H9 (cell line): ENCODE data around the gene TNFAIP3. TPM values are rescaled to one million over a fixed set of nuclear protein-coding genes. Genes with fewer than 3 reads are reported as not detected.

ENCODE experiments used
- DNase-seq: peaks from one replicate; pipeline ENCODE4 v3.0.0-alpha.2; 2017
- H2AFZ ChIP-seq: one replicate; pipeline ENCODE4 v1.6.1; 2013; ENCODE audit warnings: mild to moderate bottlenecking, low read length, control low read depth, moderate library complexity
- H2AK5ac ChIP-seq: 2 replicates; pipeline ENCODE4 v1.6.1; 2013; ENCODE audit warnings: low read length, control low read depth, mixed read lengths; ENCODE audit not compliant: insufficient read length
- H2BK120ac ChIP-seq: one replicate; pipeline ENCODE4 v1.6.1; 2013; ENCODE audit warnings: low read depth, mild to moderate bottlenecking, low read length, control low read depth, inconsistent platforms; ENCODE audit not compliant: poor library complexity, severe bottlenecking
- H2BK12ac ChIP-seq: 2 replicates; pipeline ENCODE4 v1.6.1; 2013; ENCODE audit warnings: low read length, control low read depth, mixed read lengths, low read depth; ENCODE audit not compliant: insufficient read length
- H2BK15ac ChIP-seq: 2 replicates; pipeline ENCODE4 v1.6.1; 2013; ENCODE audit warnings: low read depth, low read length, control low read depth
- H2BK20ac ChIP-seq: one replicate; pipeline ENCODE4 v1.6.1; 2013; ENCODE audit warnings: low read depth, mild to moderate bottlenecking, low read length, control low read depth, inconsistent platforms; ENCODE audit not compliant: poor library complexity, severe bottlenecking
- H2BK5ac ChIP-seq: 2 replicates; pipeline ENCODE4 v1.6.1; 2013; ENCODE audit warnings: low read length, control low read depth, mixed read lengths; ENCODE audit not compliant: insufficient read length
- H3K14ac ChIP-seq: 2 replicates; pipeline ENCODE4 v1.6.1; 2013; ENCODE audit warnings: low read length, control low read depth; ENCODE audit not compliant: insufficient read depth
- H3K18ac ChIP-seq: 2 replicates; pipeline ENCODE4 v1.6.1; 2013; ENCODE audit warnings: low read depth, mild to moderate bottlenecking, mixed read lengths, low read length, control low read depth; ENCODE audit not compliant: insufficient read length
- H3K23ac ChIP-seq: 2 replicates; pipeline ENCODE4 v1.6.1; 2013; ENCODE audit warnings: low read length, control low read depth, mixed read lengths, low read depth; ENCODE audit not compliant: insufficient read length
- H3K23me2 ChIP-seq: 2 replicates; pipeline ENCODE4 v1.6.1; 2013; ENCODE audit warnings: low read depth, mild to moderate bottlenecking, mixed read lengths, low read length, control low read depth; ENCODE audit not compliant: insufficient read length, poor library complexity, severe bottlenecking
- H3K27ac ChIP-seq: 2 replicates; pipeline ENCODE4 v1.5.1; 2013; ENCODE audit warnings: low read length, control low read depth, mixed read lengths, low read depth; ENCODE audit not compliant: insufficient read length
- H3K27me3 ChIP-seq: 2 replicates; pipeline ENCODE4 v1.6.1; 2013; ENCODE audit warnings: low read length, control low read depth, inconsistent platforms; ENCODE audit not compliant: insufficient read depth
- H3K4ac ChIP-seq: 2 replicates; pipeline ENCODE4 v1.6.1; 2013; ENCODE audit warnings: low read depth, mild to moderate bottlenecking, control low read depth, inconsistent platforms, low read length, moderate library complexity
- H3K4me1 ChIP-seq: 2 replicates; pipeline ENCODE4 v1.6.1; 2013; ENCODE audit warnings: low read length, control low read depth, inconsistent platforms; ENCODE audit not compliant: insufficient read depth
- H3K4me2 ChIP-seq: 2 replicates; pipeline ENCODE4 v1.6.1; 2013; ENCODE audit warnings: low read length, control low read depth, mixed read lengths; ENCODE audit not compliant: insufficient read length, insufficient read depth
- H3K56ac ChIP-seq: 2 replicates; pipeline ENCODE4 v1.6.1; 2013; ENCODE audit warnings: low read depth, mild to moderate bottlenecking, mixed read lengths, low read length, control low read depth; ENCODE audit not compliant: insufficient read length
- H3K79me1 ChIP-seq: 2 replicates; pipeline ENCODE4 v1.6.1; 2013; ENCODE audit warnings: low read depth, mild to moderate bottlenecking, moderate library complexity, low read length, control low read depth, inconsistent platforms; ENCODE audit not compliant: insufficient read depth, poor library complexity, severe bottlenecking
- H3K79me2 ChIP-seq: 2 replicates; pipeline ENCODE4 v1.6.1; 2013; ENCODE audit warnings: low read length, control low read depth, inconsistent platforms; ENCODE audit not compliant: insufficient read depth
- H3K9ac ChIP-seq: 2 replicates; pipeline ENCODE4 v1.6.1; 2013; ENCODE audit warnings: low read length, control low read depth, mixed read lengths; ENCODE audit not compliant: insufficient read length; ENCODE audit errors: extremely low read depth
- H3K9me3 ChIP-seq: one replicate; pipeline ENCODE4 v1.6.1; 2013; ENCODE audit warnings: low read depth, low read length, inconsistent platforms; ENCODE audit not compliant: control insufficient read depth
- H3T11ph ChIP-seq: one replicate; pipeline ENCODE4 v1.6.1; 2013; ENCODE audit warnings: mild to moderate bottlenecking, low read length, control low read depth, inconsistent platforms
- H4K20me1 ChIP-seq: one replicate; pipeline ENCODE4 v1.6.1; 2013; ENCODE audit not compliant: control insufficient read depth, insufficient read length, insufficient read depth
- H4K5ac ChIP-seq: 2 replicates; pipeline ENCODE4 v1.6.1; 2013; ENCODE audit warnings: low read depth, mild to moderate bottlenecking, mixed read lengths, low read length, control low read depth; ENCODE audit not compliant: insufficient read length
- H4K8ac ChIP-seq: replicated peaks from 2 replicates; pipeline ENCODE4 v1.6.1; 2013; ENCODE audit warnings: low read length, control low read depth, mixed read lengths, low read depth; ENCODE audit not compliant: insufficient read length
- H4K91ac ChIP-seq: 2 replicates; pipeline ENCODE4 v1.6.1; 2013; ENCODE audit warnings: low read depth, mild to moderate bottlenecking, moderate library complexity, mixed read lengths, low read length, control low read depth; ENCODE audit not compliant: insufficient read length
- H3K27ac Mint-ChIP-seq, 3 experiments: 2 replicates in 2 of 3; 3 replicates in 1 of 3; pipeline ENCODE4 v1.8.0; 2020 to 2021; ENCODE audit warnings: mixed read lengths in 3 of 3, mild to moderate bottlenecking in 1 of 3, moderate library complexity in 1 of 3
- H3K27me3 Mint-ChIP-seq: 2 replicates; pipeline ENCODE4 v1.8.0; 2021; ENCODE audit warnings: low read depth, mild to moderate bottlenecking, moderate library complexity, mixed read lengths
- H3K36me3 Mint-ChIP-seq, 3 experiments: 2 replicates in 2 of 3; 3 replicates in 1 of 3; pipeline ENCODE4 v1.8.0; 2020 to 2021; ENCODE audit warnings: low read depth in 3 of 3, mixed read lengths in 3 of 3; ENCODE audit not compliant: insufficient read depth in 1 of 3
- H3K4me1 Mint-ChIP-seq, 2 experiments: 2 replicates each; pipeline ENCODE4 v1.8.0; 2020; ENCODE audit warnings: mixed read lengths in 2 of 2
- H3K4me3 Mint-ChIP-seq, 2 experiments: 2 replicates in 1 of 2; 3 replicates in 1 of 2; pipeline ENCODE4 v1.8.0; 2020 to 2021; ENCODE audit warnings: mild to moderate bottlenecking in 2 of 2, mixed read lengths in 2 of 2, moderate library complexity in 1 of 2
- H3K9me3 Mint-ChIP-seq, 2 experiments: 2 replicates in 1 of 2; 3 replicates in 1 of 2; pipeline ENCODE4 v1.8.0; 2020; ENCODE audit warnings: mild to moderate bottlenecking in 2 of 2, mixed read lengths in 2 of 2, moderate library complexity in 1 of 2
- CTCF ChIP-seq: fragments of 200-600 bp; sonication (generic); conservative IDR thresholded peaks from 3 replicates; pipeline ENCODE4 v1.8.0; 2021; ENCODE audit warnings: antibody characterized with exemption, mild to moderate bottlenecking
- WGBS: extraction: QIAGEN DNeasy Blood & Tissue Kit; methylation state at CpG from one replicate; pipeline ENCODE4 v1.1.7; 2013; ENCODE audit warnings: missing lambda C conversion rate, low lambda C conversion rate, mixed read lengths; ENCODE audit not compliant: insufficient read length; ENCODE audit errors: extremely low coverage; 5-methylcytosine and 5-hydroxymethylcytosine counted together
- total RNA-seq: library from RNA; stranded (reverse); gene quantifications from 2 replicates; pipeline ENCODE4 v1.2.1, GENCODE V29; 2021

The TNFAIP3 gene
- total RNA-seq, 1 experiment from 2014 or later, result 3.7 TPM

DNA sequence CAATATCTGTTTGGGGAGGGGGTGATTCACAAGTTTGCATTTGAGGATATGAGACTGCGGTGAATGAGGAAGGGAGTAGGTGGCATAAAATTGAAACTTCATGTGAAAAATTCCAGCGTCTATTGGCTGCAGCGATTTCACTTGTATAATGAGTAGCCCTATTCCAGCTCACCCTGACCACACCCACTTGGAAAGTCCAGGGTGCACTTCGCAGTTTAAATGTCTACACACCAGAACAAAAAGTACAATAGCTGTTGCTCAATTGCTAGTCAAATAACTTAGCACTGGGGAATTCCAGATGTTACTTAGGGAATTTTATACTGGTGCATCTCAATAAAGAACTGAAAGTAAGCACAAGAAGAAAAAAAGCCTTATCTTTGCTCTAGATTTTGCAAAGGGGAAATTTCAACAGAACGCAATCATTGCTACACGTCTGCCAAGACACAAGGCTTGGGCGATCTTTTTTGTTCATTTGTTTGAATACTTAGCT is 6.3 kb downstream of the TNFAIP3 start:
- no peak overlapping the region for H3K4me3 Mint-ChIP-seq
- Histone ChIP-seq H2BK12ac (no peak overlapping the region), H3T11ph (no peak overlapping the region), H3K4ac (no peak overlapping the region), H2BK120ac (no peak overlapping the region), H3K79me2 (no peaks in the 10 kb centered on the region), H3K9me3 (no peaks in the 10 kb centered on the region), H4K91ac (no peak overlapping the region), H3K56ac (no peak overlapping the region), H3K79me1 (no peaks in the 10 kb centered on the region), H3K27ac (no peak overlapping the region), H4K20me1 (no peaks in the 10 kb centered on the region), H4K8ac (no peak overlapping the region), H3K4me2 (no peak overlapping the region), H3K9ac (no peak overlapping the region), H3K27me3 (no peaks in the 10 kb centered on the region), H2BK15ac (no peak overlapping the region), H3K14ac (no peak overlapping the region), H2AFZ (no peak overlapping the region), H2AK5ac (no peak overlapping the region), H4K5ac (no peak overlapping the region), H2BK5ac (no peak overlapping the region), H3K23ac (no peak overlapping the region), H3K23me2 (no peaks in the 10 kb centered on the region), H3K4me1 (no peaks in the 10 kb centered on the region), H3K18ac (no peak overlapping the region), H2BK20ac (no peak overlapping the region)
- no peak for TF ChIP-seq CTCF
- no CpG with 5 or more reads among the region's 7 CpGs for WGBS
- H3K27ac Mint-ChIP-seq, result no peak overlapping the region
- H3K27me3 Mint-ChIP-seq, result peaks cover 14% of the 10 kb centered on the region
- DNase-seq, result no peak
- no peaks in the 10 kb centered on the region; a peak in 1 of 5 replicates for H3K9me3 Mint-ChIP-seq
- peaks cover 9 to 13% of the 10 kb centered on the region in 2 experiments for H3K4me1 Mint-ChIP-seq
- H3K36me3 Mint-ChIP-seq, result peaks cover 0 to 23% (median 0%) of the 10 kb centered on the region in 3 experiments; a peak in 2 of 7 replicates
